Activated CD8-positive, alpha-beta memory T cell treated with anti-CD3 and anti-CD28 coated beads, Interleukin-2, amount 50 U/mL, for 1 hour (primary cell): ENCODE data around the gene VAPA.

Experiments used
- DNase-seq: peaks from one replicate; pipeline ENCODE4 v3.0.0-alpha.2; 2020; ENCODE audit errors: extremely low read depth

VAPA gene

DNA sequence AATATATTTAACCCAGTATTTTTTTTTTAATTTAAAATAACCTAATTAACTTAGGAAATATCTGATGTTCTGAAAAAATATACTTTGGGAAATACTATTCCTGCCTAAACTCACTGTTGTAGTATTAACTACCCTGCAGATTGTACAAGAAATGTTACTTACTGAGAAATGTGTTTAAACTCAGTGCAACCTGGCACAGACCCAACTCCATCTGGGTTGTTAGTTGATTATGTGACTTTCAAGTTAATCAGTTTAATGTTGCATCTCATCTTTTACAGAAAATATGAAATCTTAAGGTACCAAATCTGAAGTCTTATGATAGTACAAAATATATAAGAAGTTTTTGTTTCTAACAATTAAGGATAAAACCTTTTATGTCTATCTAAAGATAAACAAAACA, 27.3 kb downstream of the VAPA start:
- DNase-seq: no peak

- no peak for DNase-seq
Observed at GRCh38 chr18:9941660-9942059, 27.8 kb downstream of the VAPA start.

DNA sequence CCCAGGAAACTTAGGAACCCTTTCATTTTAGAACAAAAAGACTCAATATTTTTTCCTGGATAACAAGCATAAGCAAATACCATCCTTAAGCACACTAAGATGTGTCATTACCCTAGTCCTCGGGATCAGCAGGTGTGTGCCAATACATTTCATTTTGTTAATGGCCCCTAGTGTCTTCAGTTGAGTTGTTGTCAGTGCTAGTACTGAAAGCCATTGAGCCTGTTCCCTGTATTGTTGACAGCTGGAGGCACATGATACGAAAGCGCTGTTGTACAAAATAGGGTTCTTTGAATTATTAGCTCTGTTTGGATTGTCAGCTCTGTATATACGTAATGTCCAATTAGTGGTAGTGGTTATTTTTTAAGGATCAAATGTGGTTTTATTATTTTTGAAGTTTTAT, 29.5 kb downstream of the VAPA start:
- DNase-seq: no peak

GRCh38 chr18:9944805-9945204, 31.0 kb downstream of the VAPA start:
- no peak for DNase-seq

GRCh38 chr18:9946831-9947230, 33.0 kb downstream of the VAPA start:
- DNase-seq: no peak

DNA sequence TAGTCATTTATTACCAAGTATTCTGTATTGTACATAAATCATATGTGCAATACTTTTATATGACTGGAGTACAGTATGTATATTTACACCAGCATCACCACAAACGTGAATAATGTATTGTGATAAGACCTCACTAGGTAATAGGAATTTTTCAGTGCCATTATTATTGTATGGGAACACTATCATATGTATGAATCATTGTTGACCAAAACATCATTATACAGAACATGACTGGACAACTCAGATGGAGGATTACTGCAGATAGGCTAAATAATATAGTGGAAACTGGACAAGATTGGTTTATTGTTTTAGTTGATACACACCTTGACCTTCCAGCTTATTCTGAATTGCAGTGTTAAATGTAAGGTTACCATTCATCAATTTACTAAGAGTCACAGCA, 33.4 kb downstream of the VAPA start:
- no peak for DNase-seq

GRCh38 chr18:9949315-9949714, 35.5 kb downstream of the VAPA start:
- no peak for DNase-seq

DNA sequence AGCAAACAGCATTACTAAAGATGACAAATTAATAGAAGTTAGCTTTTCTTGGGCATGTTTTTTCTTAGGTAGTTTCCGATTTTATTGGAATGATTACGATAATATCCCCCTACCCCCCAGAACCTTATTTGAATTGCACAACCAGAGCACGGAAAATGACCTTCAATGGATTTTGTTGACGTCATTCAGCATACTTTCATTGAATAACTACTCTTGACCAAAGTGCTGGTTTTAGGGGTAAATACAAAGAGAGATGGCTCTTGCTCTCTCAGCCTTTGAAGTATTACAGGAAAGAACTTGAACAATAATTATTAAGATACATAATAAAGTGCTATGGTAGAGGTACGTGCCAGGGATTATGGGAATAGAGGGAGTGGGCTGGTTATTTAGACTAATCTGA, 36.0 kb downstream of the VAPA start:
- DNase-seq: no peak

DNA sequence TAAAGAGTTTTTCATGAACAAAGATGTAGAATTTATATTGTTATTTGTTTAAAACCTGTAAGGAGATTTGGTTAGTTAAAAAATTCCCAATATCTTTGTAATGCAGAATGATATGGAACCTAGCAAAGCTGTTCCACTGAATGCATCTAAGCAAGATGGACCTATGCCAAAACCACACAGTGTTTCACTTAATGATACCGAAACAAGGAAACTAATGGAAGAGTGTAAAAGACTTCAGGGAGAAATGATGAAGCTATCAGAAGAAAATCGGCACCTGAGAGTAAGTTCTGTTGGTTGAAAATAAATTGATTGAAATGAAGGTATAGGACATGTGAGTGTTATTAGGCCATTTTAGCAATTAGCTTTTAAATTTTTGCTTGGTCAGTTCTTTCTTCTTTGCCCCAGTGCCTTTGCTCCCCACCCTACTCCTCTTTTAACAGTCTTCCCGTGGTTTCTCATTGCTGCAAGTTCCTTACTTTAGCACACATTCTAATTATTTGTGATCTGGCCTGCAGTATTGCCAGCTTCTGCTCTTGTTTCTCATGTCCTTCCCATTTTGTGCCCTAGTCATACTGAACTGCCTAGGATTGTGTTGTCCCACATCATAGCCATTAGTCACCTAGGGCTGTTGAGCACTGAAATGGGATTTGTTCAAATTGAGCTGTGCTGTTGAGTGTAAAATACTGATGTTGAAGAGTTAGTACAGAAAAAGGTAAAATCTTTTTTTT, 36.6 kb downstream of the VAPA start:
- no peak for DNase-seq

DNA sequence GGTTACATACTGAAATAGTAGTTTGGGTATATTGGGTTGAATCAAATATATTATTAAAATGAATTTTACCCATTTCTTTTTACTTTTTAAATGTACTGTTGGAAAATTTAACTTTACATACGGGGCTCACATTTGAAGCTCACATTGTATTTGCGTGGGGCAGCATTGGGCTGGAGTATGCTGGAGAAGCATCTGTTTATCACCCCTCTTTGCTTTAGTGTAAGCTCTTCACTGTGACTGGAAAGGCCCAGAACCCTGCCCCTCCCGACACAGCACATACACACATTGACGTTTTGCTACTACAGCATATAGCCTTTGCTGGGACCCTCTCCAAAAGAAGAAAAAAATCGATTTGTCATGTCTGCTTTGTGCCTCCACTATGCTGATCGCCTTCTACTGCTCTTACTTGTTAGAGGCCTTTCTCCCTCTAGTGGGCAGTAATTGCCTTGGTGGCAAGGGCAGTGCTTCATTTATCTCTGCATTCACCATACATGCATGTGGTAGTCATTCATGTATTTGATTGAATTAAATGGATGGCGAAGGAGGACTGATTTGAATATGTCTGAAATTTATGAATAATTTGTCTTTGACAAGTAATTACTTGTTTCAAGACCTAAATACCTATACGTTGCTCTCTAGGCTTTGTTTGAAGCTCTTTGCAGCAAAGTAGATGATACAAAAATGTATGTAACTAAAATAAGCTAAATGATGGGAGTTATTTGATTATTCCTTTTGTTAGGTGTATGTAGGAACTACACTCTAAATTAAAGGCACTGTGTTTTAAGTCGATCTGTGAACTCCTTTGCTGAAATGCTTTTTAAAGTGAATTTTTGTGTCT, 37.4 kb downstream of the VAPA start:
- no peak for DNase-seq

DNA sequence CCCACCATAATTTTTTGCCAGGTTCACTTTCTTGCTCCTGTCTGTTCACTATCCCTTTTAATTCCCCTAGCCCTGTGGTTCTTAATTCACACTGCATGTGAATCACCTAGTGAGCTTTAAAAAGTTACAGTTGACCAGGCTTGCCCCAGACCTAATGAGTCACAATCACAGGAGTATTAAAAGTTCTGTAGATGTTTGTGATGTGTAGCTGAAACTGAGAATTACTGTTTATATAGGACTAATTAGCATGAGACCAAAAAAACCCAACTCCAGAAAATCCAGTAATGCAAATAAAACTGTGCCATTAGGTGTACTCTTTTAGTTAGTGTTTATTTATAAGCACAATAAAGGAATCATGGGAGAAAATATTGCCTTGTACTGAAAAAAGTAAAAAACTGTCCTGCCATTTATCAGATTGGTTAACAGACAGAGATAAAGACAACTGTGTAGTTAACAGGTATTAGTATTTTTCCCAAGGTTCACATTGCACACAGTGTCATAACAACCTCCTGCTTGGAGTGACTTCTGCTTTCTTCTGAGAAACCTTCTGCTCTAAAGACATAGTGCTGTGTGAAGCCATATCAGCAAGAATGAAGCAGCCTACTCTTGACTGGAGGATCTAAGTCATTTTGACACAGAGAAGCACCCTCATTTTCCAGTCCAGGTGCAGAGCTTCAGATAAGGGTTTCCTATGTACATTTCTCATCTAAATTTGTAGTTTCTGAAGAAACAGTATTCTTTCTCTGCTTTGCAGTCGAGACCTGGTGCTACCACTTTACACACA, 39.0 kb downstream of the VAPA start:
- DNase-seq: no peak

DNA sequence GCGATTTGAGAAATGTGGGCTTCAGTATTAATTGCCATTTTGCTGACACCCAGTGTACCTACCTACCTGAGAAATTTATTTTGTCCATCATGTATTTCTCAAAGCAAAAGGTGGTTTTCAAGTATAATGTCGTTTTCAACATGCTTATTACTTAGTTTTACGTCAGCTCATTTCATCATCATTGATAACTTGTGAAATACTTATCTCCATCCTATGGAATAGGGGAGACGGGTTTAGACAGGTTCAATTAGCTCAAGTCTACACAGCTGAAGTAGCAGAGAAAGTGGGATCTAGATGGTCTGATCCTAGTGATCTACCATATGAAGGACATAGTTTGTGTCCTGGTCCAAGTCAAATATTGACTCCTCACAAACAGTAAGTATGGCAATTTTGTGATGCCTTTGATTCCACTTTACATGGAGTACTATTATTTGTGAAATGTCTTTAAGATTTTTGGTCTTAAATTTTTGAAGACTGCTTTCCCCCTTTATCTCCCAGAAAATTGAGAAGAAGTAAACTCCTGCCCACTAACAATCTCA, 45.1 kb downstream of the VAPA start:
- no peak for DNase-seq

DNA sequence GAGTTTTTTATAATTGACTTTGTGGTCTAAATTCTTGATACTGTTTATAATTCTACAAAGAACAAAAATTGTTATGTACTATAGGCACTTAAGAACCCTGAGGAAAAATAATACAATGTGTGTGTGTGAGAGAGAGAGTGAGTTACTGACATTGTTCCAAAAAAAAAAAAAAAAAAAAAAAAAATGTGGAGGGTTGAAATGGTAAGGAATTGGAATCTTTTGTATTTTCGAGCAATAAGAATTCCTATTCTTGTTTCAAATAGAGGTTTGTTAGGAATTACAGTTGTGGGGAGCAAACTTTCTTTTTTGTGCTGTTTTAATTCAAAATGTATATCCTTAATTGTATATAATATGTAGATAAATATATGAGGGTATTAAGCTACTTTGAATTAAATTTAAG, 45.7 kb downstream of the VAPA start:
- DNase-seq: no peak

- no peak for DNase-seq
Observed at GRCh38 chr18:9960258-9960904, 46.6 kb downstream of the VAPA start.

DNA sequence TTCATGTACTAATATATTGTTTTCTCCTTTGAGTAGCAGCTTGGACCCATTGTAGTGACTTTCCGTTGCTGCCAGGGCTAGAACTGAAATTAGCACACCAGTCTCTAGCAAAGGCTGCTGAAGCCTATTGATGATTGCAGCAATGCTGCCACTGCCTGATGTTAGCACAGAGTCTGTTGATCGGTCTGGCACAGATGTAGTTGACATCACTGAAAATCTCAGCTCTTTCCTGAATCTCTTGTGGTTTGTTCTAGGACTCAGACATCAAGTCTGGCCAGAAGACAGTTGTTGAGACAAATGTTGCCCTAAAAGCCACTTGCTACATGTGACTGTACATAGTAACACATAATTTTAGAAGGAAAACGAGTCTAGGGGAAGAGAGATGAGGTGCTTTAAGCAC, 47.2 kb downstream of the VAPA start:
- no peak for DNase-seq

DNA sequence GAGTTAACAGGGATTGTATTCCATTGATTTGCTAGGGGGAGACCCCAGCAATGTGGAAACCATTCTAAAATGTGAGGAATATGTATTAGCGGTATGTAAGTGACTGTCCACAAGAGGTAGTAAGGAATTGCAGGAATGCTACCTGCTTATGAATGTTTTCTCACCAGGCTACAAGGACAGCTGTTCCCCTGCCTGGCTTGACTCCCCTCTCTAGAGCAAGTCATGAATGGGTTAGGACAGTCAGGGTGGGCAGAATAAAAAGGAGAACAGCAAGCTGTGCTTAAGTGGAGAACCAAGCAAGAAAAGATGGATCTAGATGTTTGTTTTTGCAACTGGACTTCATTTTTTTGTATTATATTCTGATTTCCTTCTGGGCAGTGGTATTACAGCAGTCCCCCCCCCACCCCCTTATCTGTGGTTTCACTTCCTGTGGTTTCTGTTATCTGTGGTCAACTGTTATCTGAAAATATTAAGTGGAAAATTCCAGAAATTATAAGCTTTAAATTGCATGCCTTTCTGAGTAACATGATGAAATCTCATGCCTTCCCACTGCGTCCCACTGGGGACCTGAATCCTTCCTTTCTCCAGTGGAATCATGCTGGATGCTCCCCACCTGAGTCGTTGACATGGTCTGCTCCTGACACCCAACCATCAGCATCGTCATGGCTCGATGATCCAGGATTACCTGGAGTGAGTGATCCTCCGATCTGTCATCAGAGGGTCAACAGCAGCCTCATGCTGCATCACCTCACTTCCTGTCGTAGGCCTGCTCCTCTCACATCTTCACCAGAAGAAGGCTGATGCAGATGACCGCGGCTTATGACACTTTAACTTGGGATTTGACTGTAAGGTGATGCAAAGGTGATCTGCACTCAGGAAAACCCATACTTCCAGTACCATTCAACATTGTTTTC, 52.2 kb downstream of the VAPA start:
- DNase-seq: no peak

DNA sequence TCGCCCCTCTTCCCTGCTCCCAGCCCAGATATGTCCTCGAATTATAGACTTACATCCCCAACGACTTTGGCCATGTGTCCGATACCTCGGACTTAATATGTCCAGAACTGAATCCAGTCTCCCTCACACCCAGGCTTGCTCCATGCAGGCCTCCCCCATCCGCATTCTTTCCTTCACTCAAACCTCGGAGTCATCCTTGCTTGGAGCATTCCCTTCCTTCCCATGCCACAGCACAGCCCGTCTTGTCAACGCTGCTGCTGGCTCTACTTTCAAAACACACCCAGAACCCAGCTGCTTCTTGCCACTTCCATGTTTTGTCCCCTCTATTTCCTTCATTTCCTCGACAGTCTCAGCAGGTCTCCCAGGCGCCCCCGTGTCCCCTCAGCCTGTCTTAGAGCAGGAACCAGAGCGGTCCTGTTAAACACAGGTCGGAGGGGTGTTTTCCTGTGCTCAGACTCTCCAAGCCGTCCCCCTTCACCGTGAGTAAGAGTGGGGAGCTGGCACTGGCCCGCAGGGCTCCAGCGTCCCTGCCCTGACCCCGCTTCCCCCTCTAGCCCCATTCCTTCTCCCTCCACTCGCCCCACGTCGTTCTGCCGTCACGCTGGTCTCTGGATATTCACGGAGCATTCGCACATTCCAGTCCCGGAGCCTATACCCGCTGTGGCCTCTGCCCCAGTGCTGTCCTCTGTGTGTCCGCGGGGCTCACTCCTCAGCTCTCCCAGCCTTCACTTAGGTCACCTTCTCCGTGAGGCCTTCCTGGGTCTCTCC, 54.4 kb downstream of the VAPA start:
- no peak for DNase-seq

- DNase-seq: no peak
Observed at GRCh38 chr18:9969247-9969646, 55.4 kb downstream of the VAPA start.

DNA sequence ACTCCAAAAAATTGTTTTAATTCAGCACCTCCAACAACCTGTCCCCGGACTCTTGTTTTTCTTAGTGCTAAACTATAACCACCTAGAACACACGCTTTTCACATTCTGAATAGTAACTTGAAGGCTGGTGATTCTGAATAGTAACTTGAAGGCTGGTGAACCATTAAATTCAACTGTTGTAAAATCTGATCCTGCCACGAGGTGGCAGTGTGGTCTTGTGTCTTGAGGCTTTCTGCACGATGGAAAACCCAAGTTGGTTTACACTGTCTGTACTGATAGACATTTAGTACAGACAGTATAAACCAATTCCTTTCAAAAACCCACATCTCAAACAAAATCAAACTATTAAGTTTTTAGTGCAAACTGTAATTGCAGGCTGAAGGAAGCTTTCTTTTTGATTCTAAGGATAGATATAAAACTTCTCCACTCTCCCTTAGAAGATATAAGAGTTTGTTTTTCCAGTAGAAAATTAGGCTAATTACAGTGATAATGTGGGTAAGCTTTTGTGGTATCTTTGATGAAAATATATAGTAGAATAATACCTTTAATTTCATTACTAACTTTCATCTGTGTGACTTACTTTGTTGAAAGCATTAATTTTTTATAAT, 57.6 kb downstream of the VAPA start:
- peak; percentile 20 for DNase-seq

DNA sequence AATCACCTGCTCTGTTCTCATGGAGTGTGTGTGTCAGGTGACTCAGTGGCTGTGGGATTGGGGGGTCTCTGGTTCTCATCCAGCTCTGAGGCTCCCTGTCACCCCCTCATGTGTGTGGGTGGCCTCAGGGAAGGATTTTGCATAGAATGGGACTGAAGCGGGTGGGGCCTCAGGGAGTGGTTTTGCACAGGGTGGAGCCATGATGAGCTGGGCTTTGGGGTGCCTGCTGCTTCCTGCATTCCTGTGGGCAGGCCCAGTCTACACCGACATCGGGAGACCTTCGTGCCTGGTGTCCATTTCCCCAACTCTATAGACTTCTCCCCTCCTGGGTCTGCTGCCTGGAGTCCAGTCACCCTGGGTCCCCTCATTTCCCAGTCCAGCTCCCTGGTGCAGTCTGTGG, 59.7 kb downstream of the VAPA start:
- DNase-seq: no peak
